Left colon (tissue), 2 donors: ENCODE results near the gene STRN. TPM values are rescaled to one million over a fixed set of nuclear protein-coding genes. Genes with fewer than 3 reads are reported as not detected.
"Not testable (repeated sequence)": the region's sequence is repeated elsewhere in the genome, so short reads cannot be mapped to it uniquely, and the experiment has no call there.

Source experiments
- ATAC-seq: fragments of 200-7000 bp; cut with Tn5 transposase; one replicate; pipeline ENCODE4 v1.9.1; 2020; ENCODE audit warnings: mild to moderate bottlenecking, moderate library complexity
- DNase-seq, 2 donors: peaks; one replicate each; pipeline ENCODE4 v3.0.0-alpha.2; 2020
- intact Hi-C, 2 donors: fragments of 100-400 bp; cut with DNase I in 1 of 2; cut with micrococcal nuclease in 1 of 2; formaldehyde crosslinking; loops; one replicate each; pipeline versions ENCODE4 v1.11.2 to v1.14.0; 2022; cut with DNase I, micrococcal nuclease
- total RNA-seq, 2 donors: library from RNA; stranded (reverse); fragmentation: NEBNext Ultra II Directional; extraction: Animal tissue kit (Norgen Biotek cat#: 25700); gene quantifications; one replicate each; pipeline ENCODE4 v1.2.1, GENCODE V29; 2021
- donor health status: DM: no; HTN: no; CAD: no.
- donor health status: DM: yes; HTN: yes; CAD: no.

The STRN gene
- total RNA-seq, 2 donors from 2014 or later, result 36.8 to 45.8 TPM

GRCh38 chr2:36965751-36966369 is 476 bp downstream of the STRN start:
- intact Hi-C loops, result no loop called here
- peak; percentile 61 to 75 for DNase-seq
- peak; percentile 16 for ATAC-seq

GRCh38 chr2:36965206-36965605 is 1.1 kb downstream of the STRN start:
- intact Hi-C loops, result no loop called here
- DNase-seq (no peak), ATAC-seq (no peak)

- intact Hi-C loops, result no loop called here
- ATAC-seq (no peak), DNase-seq (no peak)
Observed at GRCh38 chr2:36964496-36965058, 1.8 kb downstream of the STRN start.

- ATAC-seq, result no peak
- no peak for DNase-seq
- intact Hi-C loops, result no loop called here
Observed at GRCh38 chr2:36963734-36964133, 2.6 kb downstream of the STRN start.

GRCh38 chr2:36963106-36963505 is 3.2 kb downstream of the STRN start:
- no peak for DNase-seq
- ATAC-seq, result no peak
- intact Hi-C loops, result no loop called here

GRCh38 chr2:36960773-36961172 is 5.6 kb downstream of the STRN start:
- intact Hi-C loops, result no loop called here
- DNase-seq (no peak), ATAC-seq (no peak)

GRCh38 chr2:36960005-36960675 is 6.2 kb downstream of the STRN start:
- intact Hi-C loops, result no loop called here
- peak; percentile 48 for ATAC-seq
- DNase-seq, result no peak

GRCh38 chr2:36954977-36955607 is 11.2 kb downstream of the STRN start:
- ATAC-seq (no peak), DNase-seq (no peak)
- intact Hi-C loops, result no loop called here

GRCh38 chr2:36952748-36953197 is 13.6 kb downstream of the STRN start:
- ATAC-seq (no peak), DNase-seq (no peak)
- intact Hi-C loops, result no loop called here

- DNase-seq (no peak), ATAC-seq (peak; percentile 62)
- intact Hi-C loops, result no loop called here
Observed at GRCh38 chr2:36951574-36951973, 14.8 kb downstream of the STRN start.

GRCh38 chr2:36951027-36951518 is 15.3 kb downstream of the STRN start:
- intact Hi-C loops, result no loop called here
- DNase-seq (no peak), ATAC-seq (no peak)

- intact Hi-C loops, result no loop called here
- DNase-seq, result no peak
- ATAC-seq, result no peak
Observed at GRCh38 chr2:36949845-36950244, 16.5 kb downstream of the STRN start.

GRCh38 chr2:36945240-36945639 is 21.1 kb downstream of the STRN start:
- intact Hi-C loops, ATAC-seq, DNase-seq: not testable (repeated sequence)

- intact Hi-C loops, result no loop called here
- DNase-seq (no peak), ATAC-seq (no peak)
Observed at GRCh38 chr2:36941867-36942266, 24.5 kb downstream of the STRN start.

- intact Hi-C loops, DNase-seq, ATAC-seq: not testable (repeated sequence)
Observed at GRCh38 chr2:36936526-36936925, 29.8 kb downstream of the STRN start.

GRCh38 chr2:36931688-36932087 is 34.6 kb downstream of the STRN start:
- intact Hi-C loops, DNase-seq, ATAC-seq: not testable (repeated sequence)

GRCh38 chr2:36930787-36931410 is 35.4 kb downstream of the STRN start:
- DNase-seq, intact Hi-C loops, ATAC-seq: not testable (repeated sequence)

- DNase-seq, intact Hi-C loops, ATAC-seq: not testable (repeated sequence)
Observed at GRCh38 chr2:36926175-36927132, 39.9 kb downstream of the STRN start.
